ENCODE data around the gene LCN1.
"Not testable (repeated sequence)": the region's sequence is repeated elsewhere in the genome, so short reads cannot be mapped to it uniquely, and the experiment has no call there.

The LCN1 gene

DNA sequence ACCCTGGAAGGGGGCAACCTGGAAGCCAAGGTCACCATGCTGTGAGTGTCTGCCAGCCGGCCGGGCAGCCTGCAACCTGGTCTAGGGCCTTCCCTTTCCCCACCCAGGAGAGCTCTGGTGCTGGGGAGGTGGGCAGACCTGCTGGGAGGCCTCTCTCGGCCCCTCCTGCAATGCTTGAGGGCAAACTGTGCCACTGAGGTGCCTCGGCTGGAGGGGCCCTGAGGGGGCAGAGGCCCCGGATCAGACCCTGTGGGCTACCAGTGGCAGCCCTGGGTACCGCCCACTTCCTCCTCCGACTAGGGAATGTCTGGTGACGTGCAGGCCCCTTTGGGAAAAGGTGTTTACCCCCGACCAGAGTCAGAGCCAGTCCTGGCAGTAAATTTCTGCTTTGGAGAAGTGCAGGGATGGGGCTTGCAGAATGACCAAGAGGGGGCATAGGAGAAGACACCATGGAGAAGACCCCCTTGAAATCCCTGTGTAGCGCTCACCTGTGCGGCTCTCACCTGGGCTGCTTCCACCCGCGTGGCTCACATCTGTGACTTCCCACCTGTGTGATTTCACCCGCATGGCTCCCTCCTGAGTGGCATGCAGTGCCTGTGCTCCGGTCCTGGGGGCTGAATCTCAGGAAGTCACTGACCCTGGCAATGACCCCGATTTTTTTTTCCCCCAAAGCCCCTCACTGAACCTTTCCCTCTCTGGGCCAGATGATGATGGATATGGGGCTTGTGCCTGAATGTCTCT, 1.1 kb downstream of the LCN1 start:
- no peak for DNase-seq (ENCODE audit: low spot score)

GRCh38 chr9:135522931-135523330, 1.7 kb downstream of the LCN1 start:
- DNase-seq (ENCODE audit: low spot score) = no peak

DNA sequence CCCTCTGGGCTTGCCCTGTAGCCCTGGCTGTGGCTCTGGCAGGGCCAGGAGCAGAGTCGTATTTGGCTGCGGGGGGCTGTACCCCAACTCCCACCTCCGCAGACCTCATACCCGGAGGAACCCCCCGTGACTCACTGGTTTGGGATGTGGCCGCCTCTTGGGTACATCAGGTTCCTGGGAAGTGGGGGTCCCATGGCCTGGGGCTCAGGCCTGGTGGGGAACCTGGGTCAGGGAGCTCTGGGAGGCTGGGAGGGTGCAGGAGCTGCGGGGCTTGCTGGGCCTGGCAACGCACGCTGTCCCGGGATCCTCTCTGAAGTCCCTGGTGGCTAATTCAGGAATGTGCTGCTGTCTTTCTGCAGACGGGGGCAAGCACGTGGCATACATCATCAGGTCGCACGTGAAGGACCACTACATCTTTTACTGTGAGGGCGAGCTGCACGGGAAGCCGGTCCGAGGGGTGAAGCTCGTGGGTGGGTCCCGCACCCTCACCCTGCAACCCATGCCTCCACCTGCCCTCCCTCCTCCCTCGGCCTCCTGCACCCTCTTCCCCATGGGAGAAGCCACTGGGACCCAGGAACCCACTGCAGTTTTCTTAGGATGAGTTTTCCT, 2.4 kb downstream of the LCN1 start:
- DNase-seq (ENCODE audit: low spot score) = no peak

DNA sequence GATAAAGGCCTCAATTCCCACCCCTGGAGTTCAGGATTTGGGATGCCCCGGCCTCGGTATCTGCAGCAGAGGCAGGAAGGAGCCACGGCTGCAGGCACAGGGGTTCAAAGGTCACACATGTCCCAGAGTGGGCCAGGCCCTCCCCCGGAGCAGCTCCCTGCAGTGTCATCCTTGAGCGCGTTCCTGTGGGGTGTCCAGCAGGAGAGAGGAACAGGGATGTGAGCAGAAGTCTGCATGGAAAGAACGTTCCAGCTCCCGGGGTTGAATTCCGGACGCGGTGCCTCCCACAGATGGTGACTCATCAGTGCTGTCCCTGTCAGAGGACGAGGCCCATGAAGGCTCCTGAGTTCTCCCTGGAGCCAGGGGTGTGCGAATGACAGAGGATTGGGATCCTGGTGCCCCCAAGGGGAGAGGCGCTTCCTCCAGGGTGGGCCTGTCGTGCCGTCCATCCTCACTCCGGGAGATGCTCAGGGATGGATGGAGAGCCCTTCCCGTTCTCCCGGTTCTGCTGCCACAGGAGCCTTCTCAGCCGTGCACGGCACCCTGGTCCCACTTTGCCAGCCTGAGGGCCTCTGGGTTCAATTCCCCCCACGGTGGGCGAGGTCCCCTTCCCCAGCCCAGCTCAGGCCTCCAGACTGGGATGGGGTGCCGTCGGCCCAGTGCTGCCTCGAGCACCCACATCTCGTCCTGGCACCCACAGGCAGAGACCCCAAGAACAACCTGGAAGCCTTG, 3.1 kb downstream of the LCN1 start:
- no peak for DNase-seq (ENCODE audit: low spot score)

GRCh38 chr9:135525241-135526088, 4.2 kb downstream of the LCN1 start:
- no peak for DNase-seq (ENCODE audit: low spot score)

GRCh38 chr9:135526089-135526729, 5.0 kb downstream of the LCN1 start:
- no peak for DNase-seq (ENCODE audit: low spot score)

- DNase-seq (ENCODE audit: low spot score) = no peak
Observed at GRCh38 chr9:135526730-135527571, 5.7 kb downstream of the LCN1 start.

DNA sequence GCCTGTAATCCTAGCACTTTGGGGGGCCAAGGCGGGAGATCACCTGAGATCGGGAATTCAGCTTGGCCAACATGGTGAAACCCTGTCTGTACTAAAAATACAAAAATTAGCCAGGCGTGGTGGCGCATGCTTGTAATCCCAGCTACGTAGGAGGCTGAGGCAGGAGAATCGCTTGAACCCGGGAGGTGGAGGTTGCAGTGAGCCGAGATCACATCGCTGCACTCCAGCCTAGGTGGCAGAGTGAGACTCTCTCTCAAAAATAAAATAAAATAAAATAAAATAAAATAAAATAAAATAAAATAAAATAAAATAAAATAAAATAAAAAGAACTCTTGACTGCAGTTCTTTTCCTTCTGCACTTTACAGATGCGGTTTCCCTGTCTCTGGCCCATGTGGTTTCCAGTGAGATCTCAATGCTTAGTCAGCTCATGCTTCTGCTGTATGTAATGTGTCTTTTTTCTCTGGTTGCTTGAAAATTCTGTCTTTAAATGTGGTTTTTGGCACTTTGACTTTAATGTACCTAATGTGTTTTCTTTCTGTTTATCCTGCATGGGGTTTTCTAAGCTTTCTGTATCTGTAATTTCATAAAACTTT, 7.7 kb downstream of the LCN1 start:
- not testable (repeated sequence) for DNase-seq (ENCODE audit: low spot score)

DNA sequence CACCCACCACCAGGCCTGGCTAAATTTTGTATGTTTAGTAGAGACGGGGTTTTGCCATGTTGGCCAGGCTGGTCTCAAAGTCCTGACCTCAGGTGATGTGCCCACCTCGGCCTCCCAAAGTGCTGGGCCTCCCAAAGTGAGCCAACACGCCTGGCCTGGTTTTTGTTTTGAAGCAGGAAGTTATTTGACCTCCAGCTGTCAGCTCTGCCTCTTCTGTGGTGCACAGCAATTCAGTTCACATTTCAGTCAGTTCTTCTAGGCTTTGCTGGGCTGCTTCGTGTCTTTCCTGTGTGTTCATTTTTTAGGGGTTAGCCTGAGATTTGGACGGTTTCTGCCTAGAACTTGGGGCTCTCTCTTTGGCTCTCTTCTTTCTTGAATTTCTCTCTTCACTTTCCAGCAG, 8.9 kb downstream of the LCN1 start:
- DNase-seq (ENCODE audit: low spot score) = no peak

DNA sequence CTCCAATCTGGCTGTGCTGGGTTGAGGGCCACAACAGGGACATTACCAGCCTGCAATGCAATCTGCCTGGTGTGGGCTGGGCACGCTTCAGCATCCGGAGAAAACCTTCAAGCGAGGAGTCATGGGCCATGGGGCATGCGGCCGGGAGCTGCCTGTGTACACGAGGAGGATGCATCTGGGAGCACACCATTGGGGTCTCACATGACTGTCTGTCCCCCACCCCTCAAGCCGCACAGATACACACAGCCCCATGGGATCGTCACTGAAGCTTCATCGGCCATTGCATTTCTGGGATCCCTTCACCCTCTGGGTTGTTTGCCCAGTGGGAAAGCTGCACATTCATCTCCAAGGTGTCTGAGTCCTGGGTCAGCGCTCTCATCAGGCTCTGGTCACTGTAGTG, 9.9 kb downstream of the LCN1 start:
- no peak for DNase-seq (ENCODE audit: low spot score)

DNA sequence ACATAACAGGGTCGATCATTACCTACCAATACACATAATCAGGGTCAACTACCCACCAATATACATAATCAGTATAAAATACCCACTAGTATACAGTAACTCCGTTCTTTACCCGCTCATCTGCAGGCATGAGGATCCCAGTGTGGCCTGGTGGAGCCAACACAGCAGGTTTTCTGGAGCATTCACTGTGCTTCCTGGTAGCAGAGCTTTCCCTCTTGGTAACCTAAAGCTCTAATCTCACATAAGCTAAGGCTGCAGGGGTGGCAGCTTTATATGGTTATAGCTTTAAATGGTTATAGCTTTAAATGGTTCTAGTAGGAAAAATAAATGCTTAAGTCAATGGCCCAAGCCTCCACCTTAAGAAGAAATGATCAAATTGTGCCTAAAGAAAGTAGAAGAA, 11.9 kb downstream of the LCN1 start:
- no peak for DNase-seq (ENCODE audit: low spot score)

- no peak for DNase-seq (ENCODE audit: low spot score)
Observed at GRCh38 chr9:135533674-135534073, 12.4 kb downstream of the LCN1 start.

DNA sequence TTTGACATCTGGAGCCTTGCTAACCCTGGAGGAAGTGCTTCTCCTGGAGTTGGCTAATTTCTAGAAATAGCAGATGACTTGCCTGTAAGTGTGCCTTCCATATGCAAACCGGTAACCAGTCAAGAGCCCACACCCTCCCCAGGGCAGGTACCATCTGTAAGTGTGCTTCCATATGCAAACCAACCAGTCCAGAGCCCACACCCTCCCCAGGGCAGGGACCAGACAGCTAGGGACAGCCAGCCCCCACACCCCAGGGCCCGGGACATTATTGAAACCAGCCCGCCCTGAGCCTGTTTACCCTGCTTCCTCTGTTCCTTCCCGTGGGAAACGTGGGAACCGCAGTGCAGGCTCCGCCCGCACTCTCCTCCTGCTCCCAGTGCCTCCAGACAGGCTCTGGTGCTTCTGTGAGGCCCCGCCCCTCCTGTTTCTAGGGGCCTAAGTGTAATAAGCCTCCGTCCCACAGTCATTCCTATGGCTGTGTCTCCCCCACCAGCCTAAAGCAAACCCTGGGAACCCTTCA, 13.0 kb downstream of the LCN1 start:
- not testable (repeated sequence) for DNase-seq (ENCODE audit: low spot score)

DNA sequence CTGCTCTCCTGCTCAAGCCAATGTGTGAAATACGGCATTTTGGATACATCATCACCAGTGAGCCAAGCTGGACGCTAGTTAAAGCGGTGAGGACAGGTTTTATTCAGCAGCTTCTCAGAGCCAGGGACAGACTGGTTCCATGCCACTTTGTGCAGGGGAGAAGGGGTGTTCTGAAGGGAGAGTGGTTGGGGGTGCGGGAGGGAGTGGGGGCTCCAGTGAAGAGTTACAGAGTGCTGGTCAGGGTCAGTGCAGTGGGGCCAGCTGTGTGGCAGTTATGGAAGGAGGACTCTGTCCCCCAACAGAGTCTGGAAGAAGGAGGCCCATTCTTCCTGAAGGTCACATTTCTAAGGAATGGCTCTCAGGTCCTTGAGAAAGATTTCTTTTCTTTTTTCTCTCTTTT, 13.6 kb downstream of the LCN1 start:
- not testable (repeated sequence) for DNase-seq (ENCODE audit: low spot score)

GRCh38 chr9:135535631-135536030, 14.4 kb downstream of the LCN1 start:
- not testable (repeated sequence) for DNase-seq (ENCODE audit: low spot score)

DNA sequence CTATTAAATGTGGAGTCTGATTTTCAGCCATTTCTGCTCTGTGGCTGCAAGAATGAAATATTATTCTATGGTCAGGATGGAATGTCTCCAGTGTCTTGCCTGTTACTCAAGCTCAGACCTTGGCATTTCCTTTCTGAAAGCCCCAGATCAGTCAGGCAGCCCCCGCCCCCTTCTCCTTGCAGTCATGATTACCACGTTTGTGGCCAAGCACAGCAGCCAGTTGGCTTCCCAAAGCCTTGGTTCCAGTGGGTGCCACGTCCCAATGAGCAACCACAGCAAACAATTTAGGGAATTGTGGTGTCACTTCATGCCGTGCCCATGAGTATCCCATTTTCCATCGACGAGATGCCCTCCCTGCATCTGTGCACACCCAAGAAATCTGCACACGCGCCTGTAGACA, 15.0 kb downstream of the LCN1 start:
- DNase-seq (ENCODE audit: low spot score) = no peak

DNA sequence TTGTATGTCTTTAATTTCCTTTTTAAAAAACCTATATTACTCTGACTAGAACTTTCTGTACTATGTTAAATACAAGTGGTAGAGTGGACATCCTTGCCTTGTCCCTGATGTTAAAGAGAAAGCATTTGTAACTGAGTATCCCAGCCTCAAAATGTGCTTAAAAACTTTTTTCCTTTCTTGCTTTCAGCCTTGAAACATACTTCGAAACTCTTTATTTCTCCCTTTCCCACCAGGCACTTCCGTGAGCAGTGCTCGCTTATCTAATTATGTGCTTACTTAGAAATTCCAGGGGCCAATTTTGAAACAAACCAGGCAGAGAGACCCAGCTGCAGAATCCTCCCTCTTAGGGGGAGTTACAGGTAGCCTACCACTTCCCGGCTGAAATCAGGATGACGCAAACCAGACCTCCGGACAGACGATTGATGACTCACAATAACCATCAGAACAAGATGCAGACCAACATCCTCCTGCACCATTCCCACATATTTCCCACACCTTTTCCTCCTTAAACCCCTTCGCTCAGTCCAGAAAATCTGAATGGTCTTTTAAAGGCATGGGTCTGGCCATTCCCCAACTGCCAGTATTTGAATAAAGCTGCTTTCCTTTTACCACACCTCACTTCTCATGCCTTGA, 22.1 kb downstream of the LCN1 start:
- DNase-seq (ENCODE audit: low spot score) = not testable (repeated sequence)

DNA sequence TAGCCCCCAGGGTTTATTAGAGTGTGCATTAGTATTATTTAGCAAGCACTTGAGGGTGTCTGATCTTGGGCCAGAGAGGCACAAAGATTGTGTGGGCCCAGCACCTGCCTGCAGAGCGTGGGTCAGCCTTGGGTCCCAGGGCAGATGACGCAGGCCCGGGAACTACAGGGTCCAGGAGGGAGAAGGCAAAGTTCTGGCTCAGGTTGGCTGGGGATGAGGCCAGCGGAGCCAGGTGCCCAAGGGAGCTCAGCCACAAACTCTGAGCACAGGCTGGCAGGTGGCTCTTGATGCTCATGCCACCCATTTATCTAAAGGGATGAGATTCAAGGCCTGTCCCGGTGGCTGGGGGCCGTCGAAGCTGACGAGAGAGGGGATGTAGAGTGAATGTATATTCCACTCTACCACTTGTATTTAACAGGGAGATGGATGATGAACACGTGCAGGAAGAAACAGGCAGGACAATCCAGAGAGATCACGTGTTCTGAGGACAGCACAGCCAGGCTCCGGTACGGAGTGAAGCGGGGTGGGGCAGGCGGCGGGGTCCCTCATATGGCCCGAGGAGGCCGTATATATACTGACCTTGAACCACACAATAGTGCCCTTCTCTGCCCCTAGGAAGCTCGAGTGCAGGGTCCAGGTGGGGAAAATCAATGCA, 23.9 kb downstream of the LCN1 start:
- no peak for DNase-seq (ENCODE audit: low spot score)

GRCh38 chr9:135545646-135546176, 24.5 kb downstream of the LCN1 start, which contains the start of gene OBP2A:
Gene OBP2A, plus strand, starts transcription at chr9:135546126. Its CDS starts 55 bp downstream, at chr9:135546181.
- DNase-seq (ENCODE audit: low spot score) = not testable (repeated sequence)

Measured in AG08396 (cell line).